HepG2 (cell line): ENCODE data around the gene FGGY. TPM values are rescaled to one million over a fixed set of nuclear protein-coding genes. Genes with fewer than 3 reads are reported as not detected.

Experiments
- ATAD3A ChIP-seq: sonication (generic); formaldehyde crosslinking; IDR thresholded peaks from 2 replicates; pipeline ENCODE4 v1.4.0; 2020; ENCODE audit warnings: missing genetic modification reagents
- ATRX ChIP-seq: sonication (generic); formaldehyde crosslinking; IDR thresholded peaks from 2 replicates; pipeline ENCODE4 v1.4.0; 2020; ENCODE audit warnings: missing genetic modification reagents, borderline replicate concordance
- BRD4 ChIP-seq: sonication (generic); formaldehyde crosslinking; IDR thresholded peaks from 2 replicates; pipeline ENCODE4 v1.4.0; 2020; ENCODE audit warnings: missing genetic modification reagents
- CBX5 ChIP-seq: sonication (generic); formaldehyde crosslinking; IDR thresholded peaks from 2 replicates; pipeline ENCODE4 v1.4.0; 2020; ENCODE audit warnings: missing genetic modification reagents, borderline replicate concordance
- CEBPG ChIP-seq: IDR thresholded peaks from 2 replicates; pipeline ENCODE4 v1.6.1; 2016
- DNMT3B ChIP-seq: conservative IDR thresholded peaks from 2 replicates; pipeline ENCODE4 v1.6.1; 2016; ENCODE audit warnings: missing biosample characterization, control low read depth
- FOXK1 ChIP-seq: sonication (generic); formaldehyde crosslinking; IDR thresholded peaks from 2 replicates; pipeline ENCODE4 v1.4.0; 2020; ENCODE audit warnings: low read depth, missing genetic modification reagents, borderline replicate concordance
- GZF1 ChIP-seq: sonication (generic); formaldehyde crosslinking; IDR thresholded peaks from 2 replicates; pipeline ENCODE4 v1.5.1; 2020; ENCODE audit warnings: mild to moderate bottlenecking, missing genetic modification reagents
- KLF6 ChIP-seq: IDR thresholded peaks from 2 replicates; pipeline ENCODE4 v1.8.0; 2016; ENCODE audit warnings: missing biosample characterization, missing genetic modification reagents
- MAZ ChIP-seq, 2 experiments: sonication (generic) in 1 of 2; formaldehyde crosslinking in 1 of 2; IDR thresholded peaks; 2 replicates each; pipeline versions ENCODE4 v1.5.0 to v1.6.1; 2012 to 2020; ENCODE audit warnings: low read depth in 2 of 2, mild to moderate bottlenecking in 2 of 2, borderline replicate concordance in 1 of 2, improper control_type of control experiment in 1 of 2, low read length in 1 of 2, missing genetic modification reagents in 1 of 2, moderate library complexity in 1 of 2
- MTF1 ChIP-seq: sonication (generic); formaldehyde crosslinking; IDR thresholded peaks from 2 replicates; pipeline ENCODE4 v1.5.0; 2020; ENCODE audit warnings: missing genetic modification reagents
- NR2F1 ChIP-seq, 2 experiments: fragments of 450-650 bp in 1 of 2; formaldehyde crosslinking in 1 of 2; IDR thresholded peaks; 2 replicates each; pipeline versions ENCODE4 v1.5.0 to v1.6.1; 2016 to 2020; ENCODE audit warnings: mild to moderate bottlenecking in 1 of 2, missing compliant biosample characterization in 1 of 2, missing genetic modification reagents in 1 of 2, moderate library complexity in 1 of 2
- NR2F2 ChIP-seq: IDR thresholded peaks from 2 replicates; pipeline ENCODE4 v1.6.1; 2012; ENCODE audit warnings: low read depth, inconsistent platforms, borderline replicate concordance
- PAWR ChIP-seq: sonication (generic); formaldehyde crosslinking; IDR thresholded peaks from 2 replicates; pipeline ENCODE4 v1.4.0; 2020; ENCODE audit warnings: missing genetic modification reagents, mild to moderate bottlenecking, borderline replicate concordance
- RNF2 ChIP-seq: fragments of 450-650 bp; conservative IDR thresholded peaks from 2 replicates; pipeline ENCODE4 v1.6.1; 2016; ENCODE audit warnings: low read depth
- RORA ChIP-seq: sonication (generic); formaldehyde crosslinking; IDR thresholded peaks from 2 replicates; pipeline ENCODE4 v1.5.0; 2020; ENCODE audit warnings: mild to moderate bottlenecking, missing genetic modification reagents, moderate library complexity
- SSRP1 ChIP-seq: IDR thresholded peaks from 2 replicates; pipeline ENCODE4 v1.6.1; 2016; ENCODE audit warnings: control low read depth
- TBL1XR1 ChIP-seq: fragments of 150-350 bp; IDR thresholded peaks from 2 replicates; pipeline ENCODE4 v1.6.1; 2014; ENCODE audit warnings: borderline replicate concordance, low read length; ENCODE audit not compliant: partially characterized antibody
- ZNF570 ChIP-seq: sonication (generic); formaldehyde crosslinking; IDR thresholded peaks from 2 replicates; pipeline ENCODE4 v1.4.0; 2020; ENCODE audit warnings: mild to moderate bottlenecking, missing genetic modification reagents, borderline replicate concordance
- ZNF589 ChIP-seq: sonication (generic); formaldehyde crosslinking; conservative IDR thresholded peaks from 2 replicates; pipeline ENCODE4 v1.8.0; 2022; ENCODE audit warnings: mild to moderate bottlenecking, moderate library complexity, missing genetic modification reagents
- ZNF878 ChIP-seq: sonication (generic); formaldehyde crosslinking; IDR thresholded peaks from 2 replicates; pipeline ENCODE4 v1.8.1; 2023; ENCODE audit warnings: mild to moderate bottlenecking, missing genetic modification reagents, moderate library complexity
- ZNF891 ChIP-seq: sonication (generic); formaldehyde crosslinking; IDR thresholded peaks from 2 replicates; pipeline ENCODE4 v1.5.0; 2020; ENCODE audit warnings: mild to moderate bottlenecking, missing genetic modification reagents
- ZSCAN20 ChIP-seq: sonication (generic); formaldehyde crosslinking; IDR thresholded peaks from 2 replicates; pipeline ENCODE4 v1.4.0; 2020; ENCODE audit warnings: missing genetic modification reagents, mild to moderate bottlenecking, borderline replicate concordance
- polyA plus RNA-seq, 8 experiments: library from polyadenylated mRNA; depleted of rRNA in 3 of 8; stranded (reverse) in 7 of 8; unstranded in 1 of 8; fragments of >200 nt; fragmentation: Illumina TruSeq in 4 of 8; extraction: Trizol in 4 of 8; gene quantifications; 2 replicates each; pipeline versions ENCODE4 v1.2.1 to v1.2.3, GENCODE V29; 2011 to 2016; ENCODE audit warnings: low read depth in 4 of 8, missing spikeins in 1 of 8, mixed read lengths in 1 of 8; ENCODE audit not compliant: insufficient read depth in 1 of 8
- total RNA-seq, 5 experiments: library from RNA; depleted of rRNA; stranded (reverse); fragments of >200 nt; fragmentation: Illumina TruSeq; extraction: Trizol; gene quantifications; 2 replicates each; pipeline ENCODE4 v1.2.3, GENCODE V29; 2016; ENCODE audit warnings: low read depth in 1 of 5
- TF ChIP-seq, protein P1 (sequence below): sonication (generic); formaldehyde crosslinking; IDR thresholded peaks from 2 replicates; pipeline ENCODE4; 2020; ENCODE audit warnings: missing genetic modification reagents, mild to moderate bottlenecking, borderline replicate concordance
- TF ChIP-seq, protein P2 (sequence below): sonication (generic); formaldehyde crosslinking; IDR thresholded peaks from 2 replicates; pipeline ENCODE4 v1.8.0; 2022; ENCODE audit warnings: mild to moderate bottlenecking, missing genetic modification reagents, borderline replicate concordance
- TF ChIP-seq, protein P3 (sequence below): sonication (generic); formaldehyde crosslinking; IDR thresholded peaks from 2 replicates; pipeline ENCODE4 v1.4.0; 2020; ENCODE audit warnings: low read depth, mild to moderate bottlenecking, missing genetic modification reagents

The FGGY gene
- total and polyA plus RNA-seq, 2 of the 13 experiments (the other 11 are each of a cell fraction or from before 2014, with no cell fraction given), result 15.7 to 27.5 TPM

DNA sequence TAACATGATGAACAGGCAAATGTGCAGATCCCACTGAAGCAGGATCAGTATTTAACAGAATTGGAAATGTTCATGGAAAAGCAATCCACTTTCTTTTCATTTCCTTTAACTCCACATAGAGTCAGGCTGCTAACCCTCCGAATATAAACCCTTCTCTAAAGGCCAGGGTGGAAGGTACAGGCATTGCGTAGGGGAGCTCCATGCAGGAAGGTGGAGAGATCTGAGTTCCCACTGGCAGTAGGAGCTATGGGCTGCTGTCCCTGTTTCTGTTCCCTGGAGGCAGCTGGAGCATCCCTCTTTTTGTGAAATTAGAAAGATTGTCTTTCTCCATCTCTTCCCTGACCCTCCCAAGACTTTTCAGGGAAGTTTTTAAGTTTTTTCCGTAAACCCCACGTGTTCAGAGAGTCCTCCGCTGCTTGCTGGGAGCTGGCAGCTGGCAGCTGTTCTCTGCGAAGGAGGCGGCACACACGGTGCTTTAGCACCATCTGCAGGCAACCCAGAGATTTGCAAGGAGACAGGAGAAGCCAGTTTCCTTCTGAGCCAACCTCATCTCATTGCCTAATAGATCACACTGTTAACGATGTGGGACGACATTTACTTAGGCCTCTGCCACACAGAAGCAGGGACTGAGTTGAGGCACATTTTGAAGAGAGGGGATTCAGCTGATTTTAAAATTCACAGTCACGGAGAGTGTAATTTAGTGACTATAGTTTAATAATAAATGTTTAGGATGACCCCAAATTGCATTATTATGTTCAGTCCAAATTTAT lies 462.4 kb downstream of the FGGY start (continued):
- TF ChIP-seq, protein P1, sequence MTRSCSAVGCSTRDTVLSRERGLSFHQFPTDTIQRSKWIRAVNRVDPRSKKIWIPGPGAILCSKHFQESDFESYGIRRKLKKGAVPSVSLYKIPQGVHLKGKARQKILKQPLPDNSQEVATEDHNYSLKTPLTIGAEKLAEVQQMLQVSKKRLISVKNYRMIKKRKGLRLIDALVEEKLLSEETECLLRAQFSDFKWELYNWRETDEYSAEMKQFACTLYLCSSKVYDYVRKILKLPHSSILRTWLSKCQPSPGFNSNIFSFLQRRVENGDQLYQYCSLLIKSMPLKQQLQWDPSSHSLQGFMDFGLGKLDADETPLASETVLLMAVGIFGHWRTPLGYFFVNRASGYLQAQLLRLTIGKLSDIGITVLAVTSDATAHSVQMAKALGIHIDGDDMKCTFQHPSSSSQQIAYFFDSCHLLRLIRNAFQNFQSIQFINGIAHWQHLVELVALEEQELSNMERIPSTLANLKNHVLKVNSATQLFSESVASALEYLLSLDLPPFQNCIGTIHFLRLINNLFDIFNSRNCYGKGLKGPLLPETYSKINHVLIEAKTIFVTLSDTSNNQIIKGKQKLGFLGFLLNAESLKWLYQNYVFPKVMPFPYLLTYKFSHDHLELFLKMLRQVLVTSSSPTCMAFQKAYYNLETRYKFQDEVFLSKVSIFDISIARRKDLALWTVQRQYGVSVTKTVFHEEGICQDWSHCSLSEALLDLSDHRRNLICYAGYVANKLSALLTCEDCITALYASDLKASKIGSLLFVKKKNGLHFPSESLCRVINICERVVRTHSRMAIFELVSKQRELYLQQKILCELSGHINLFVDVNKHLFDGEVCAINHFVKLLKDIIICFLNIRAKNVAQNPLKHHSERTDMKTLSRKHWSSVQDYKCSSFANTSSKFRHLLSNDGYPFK (CRISPR knock-in tag), result no peak
- TF ChIP-seq PAWR (no peak), NR2F2 (no peak), FOXK1 (CRISPR knock-in tag) (no peak), KLF6 (CRISPR knock-in tag) (no peak), DNMT3B (CRISPR knock-in tag) (no peak), CBX5 (CRISPR knock-in tag) (0 out of 2 replicates have a peak, but pooled peaks have one; percentile 29), ZNF589 (CRISPR knock-in tag) (no peak), RNF2 (no peak), BRD4 (CRISPR knock-in tag) (no peak), ZNF891 (CRISPR knock-in tag) (no peak), NR2F1 (CRISPR knock-in tag; IDR thresholded peaks at IDR 0.05) (no peak), MAZ (IDR thresholded peaks at IDR 0.05; ENCODE audit: borderline replicate concordance, low read depth, low read length) (no peak), MAZ (CRISPR knock-in tag; IDR thresholded peaks at IDR 0.05; ENCODE audit: low read depth) (no peak), ZSCAN20 (CRISPR knock-in tag) (no peak), SSRP1 (no peak), ATRX (no peak), TBL1XR1 (no peak), GZF1 (CRISPR knock-in tag) (no peak), CEBPG (peak; percentile 70), ATAD3A (CRISPR knock-in tag) (no peak), RORA (no peak), ZNF570 (CRISPR knock-in tag) (no peak), MTF1 (CRISPR knock-in tag) (no peak), ZNF878 (CRISPR knock-in tag) (no peak)
- TF ChIP-seq, protein P2, sequence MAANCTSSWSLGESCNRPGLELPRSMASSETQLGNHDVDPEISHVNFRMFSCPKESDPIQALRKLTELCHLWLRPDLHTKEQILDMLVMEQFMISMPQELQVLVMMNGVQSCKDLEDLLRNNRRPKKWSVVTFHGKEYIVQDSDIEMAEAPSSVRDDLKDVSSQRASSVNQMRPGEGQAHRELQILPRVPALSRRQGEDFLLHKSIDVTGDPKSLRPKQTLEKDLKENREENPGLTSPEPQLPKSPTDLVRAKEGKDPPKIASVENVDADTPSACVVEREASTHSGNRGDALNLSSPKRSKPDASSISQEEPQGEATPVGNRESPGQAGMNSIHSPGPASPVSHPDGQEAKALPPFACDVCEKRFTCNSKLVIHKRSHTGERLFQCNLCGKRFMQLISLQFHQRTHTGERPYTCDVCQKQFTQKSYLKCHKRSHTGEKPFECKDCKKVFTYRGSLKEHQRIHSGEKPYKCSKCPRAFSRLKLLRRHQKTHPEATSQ (CRISPR knock-in tag), result no peak
- TF ChIP-seq, protein P3, sequence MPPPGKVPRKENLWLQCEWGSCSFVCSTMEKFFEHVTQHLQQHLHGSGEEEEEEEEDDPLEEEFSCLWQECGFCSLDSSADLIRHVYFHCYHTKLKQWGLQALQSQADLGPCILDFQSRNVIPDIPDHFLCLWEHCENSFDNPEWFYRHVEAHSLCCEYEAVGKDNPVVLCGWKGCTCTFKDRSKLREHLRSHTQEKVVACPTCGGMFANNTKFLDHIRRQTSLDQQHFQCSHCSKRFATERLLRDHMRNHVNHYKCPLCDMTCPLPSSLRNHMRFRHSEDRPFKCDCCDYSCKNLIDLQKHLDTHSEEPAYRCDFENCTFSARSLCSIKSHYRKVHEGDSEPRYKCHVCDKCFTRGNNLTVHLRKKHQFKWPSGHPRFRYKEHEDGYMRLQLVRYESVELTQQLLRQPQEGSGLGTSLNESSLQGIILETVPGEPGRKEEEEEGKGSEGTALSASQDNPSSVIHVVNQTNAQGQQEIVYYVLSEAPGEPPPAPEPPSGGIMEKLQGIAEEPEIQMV (CRISPR knock-in tag), result no peak
